Pancreas (tissue), 10 donors: Measurements from ENCODE around the gene LLGL2. TPM values are rescaled to one million over a fixed set of nuclear protein-coding genes. Genes with fewer than 3 reads are reported as not detected.
A peak's percentile ranks its signal among the peaks of the same experiment; 100 is the strongest.

Experiments used
- ATAC-seq, 4 donors: fragments of 200-7000 bp; cut with Tn5 transposase; one replicate each; pipeline versions ENCODE4 v1.8.0 to v1.9.1; 2020; ENCODE audit warnings: mild to moderate bottlenecking in 4 of 4, moderate library complexity in 4 of 4
- DNase-seq, 6 donors: peaks; one replicate each; pipeline ENCODE4 v3.0.0-alpha.2; 2020
- FAIRE-seq: peaks from 2 replicates; lab custom pipeline; 2012; peaks lifted over from hg19 to GRCh38; lab: Jason Lieb, UNC
- H3K27ac ChIP-seq, 4 donors: fragments of 200-600 bp; sonication (generic); 1 replicate in 3 of 4; 2 replicates in 1 of 4; pipeline versions ENCODE4 v1.5.0 to v1.8.0; 2020
- H3K27me3 ChIP-seq, 4 donors: fragments of 200-600 bp; one replicate each; pipeline ENCODE4 v1.8.0; 2021
- H3K36me3 ChIP-seq, 3 donors: fragments of 200-600 bp; sonication (generic) in 1 of 3; one replicate each; pipeline versions ENCODE4 v1.5.0 to v1.8.0; 2020 to 2021
- H3K4me1 ChIP-seq, 3 donors: fragments of 200-600 bp; one replicate each; pipeline ENCODE4 v1.8.0; 2021
- H3K4me3 ChIP-seq, 4 donors: fragments of 200-600 bp; sonication (generic) in 2 of 4; one replicate each; pipeline versions ENCODE4 v1.5.0 to v1.8.0; 2020 to 2021
- H3K9me3 ChIP-seq, 4 donors: fragments of 200-600 bp; one replicate each; pipeline ENCODE4 v1.8.0; 2021
- WGBS, 2 donors: extraction: QIAGEN DNeasy Blood & Tissue Kit; methylation state at CpG; one replicate each; pipeline ENCODE4 v1.1.7; 2013; 5-methylcytosine and 5-hydroxymethylcytosine counted together
- intact Hi-C, 3 donors: fragments of 100-400 bp; cut with DNase I; formaldehyde crosslinking; loops; one replicate each; pipeline versions ENCODE4 v1.11.1 to v1.14.2; 2022
- polyA plus RNA-seq, 2 donors: library from polyadenylated mRNA; stranded (reverse); fragments of 200-250 nt; gene quantifications; one replicate each; pipeline ENCODE4 v1.2.3, GENCODE V29; 2013
- total RNA-seq, 6 donors: library from RNA; stranded (reverse); fragmentation: NEBNext Ultra II Directional in 4 of 6; extraction: Animal tissue kit (Norgen Biotek cat#: 25700) in 4 of 6; gene quantifications; one replicate each; pipeline versions ENCODE4 v1.2.1 to v1.2.4, GENCODE V29; 2021 to 2023
- TF ChIP-seq, protein P1 (sequence below), 4 donors: fragments of 200-600 bp; sonication (generic) in 3 of 4; IDR thresholded peaks; one replicate each; pipeline versions ENCODE4 v1.5.0 to v1.8.0; 2021; ENCODE audit warnings: antibody characterized with exemption in 4 of 4
- donor health status: healthy with polysubstance abuse.
- donor health status: DM: no; HTN: no; CAD: no; lungs with moderate emphysema.
- donor health status: DM: no; HTN: no; CAD: no.
- donor health status: control.
- donor health status: control.
- donor health status: Bipolar disorder and iron deficiency.
- donor health status: DM: yes; HTN: yes; CAD: no.
- donor health status: DM: no; HTN: no; CAD: no.
- donor health status: DM: no; HTN: no; CAD: no.
- donor health status: DM: yes; HTN: yes; CAD: no.

Gene LLGL2
- total and polyA plus RNA-seq, 8 donors = 87.8 to 296 (median 112) TPM

- no peaks in the 10 kb centered on the region for H3K9me3 ChIP-seq
- no peaks in the 10 kb centered on the region for H3K27me3 ChIP-seq
- peaks cover 40 to 42% (median 41%) of the 10 kb centered on the region in 3 donors for H3K4me1 ChIP-seq
- ATAC-seq (no peak), FAIRE-seq (no peak), DNase-seq (peak in 2 of 6 donors; percentile 45 to 72)
- intact Hi-C loops = no loop called here
- WGBS, 2 donors = 39 to 43% methylated on average over 30 to 35 of the region's 38 CpGs
- TF ChIP-seq, protein P1, sequence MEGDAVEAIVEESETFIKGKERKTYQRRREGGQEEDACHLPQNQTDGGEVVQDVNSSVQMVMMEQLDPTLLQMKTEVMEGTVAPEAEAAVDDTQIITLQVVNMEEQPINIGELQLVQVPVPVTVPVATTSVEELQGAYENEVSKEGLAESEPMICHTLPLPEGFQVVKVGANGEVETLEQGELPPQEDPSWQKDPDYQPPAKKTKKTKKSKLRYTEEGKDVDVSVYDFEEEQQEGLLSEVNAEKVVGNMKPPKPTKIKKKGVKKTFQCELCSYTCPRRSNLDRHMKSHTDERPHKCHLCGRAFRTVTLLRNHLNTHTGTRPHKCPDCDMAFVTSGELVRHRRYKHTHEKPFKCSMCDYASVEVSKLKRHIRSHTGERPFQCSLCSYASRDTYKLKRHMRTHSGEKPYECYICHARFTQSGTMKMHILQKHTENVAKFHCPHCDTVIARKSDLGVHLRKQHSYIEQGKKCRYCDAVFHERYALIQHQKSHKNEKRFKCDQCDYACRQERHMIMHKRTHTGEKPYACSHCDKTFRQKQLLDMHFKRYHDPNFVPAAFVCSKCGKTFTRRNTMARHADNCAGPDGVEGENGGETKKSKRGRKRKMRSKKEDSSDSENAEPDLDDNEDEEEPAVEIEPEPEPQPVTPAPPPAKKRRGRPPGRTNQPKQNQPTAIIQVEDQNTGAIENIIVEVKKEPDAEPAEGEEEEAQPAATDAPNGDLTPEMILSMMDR (IDR thresholded peaks at IDR 0.05) = no peak
- peak overlapping the region in 1 of 4 donors; percentile 25 for H3K4me3 ChIP-seq
- peaks cover 0 to 17% (median 12%) of the 10 kb centered on the region in 3 donors for H3K36me3 ChIP-seq
- H3K27ac ChIP-seq = peak overlapping the region; percentile 89 to 93 (median 92)
These were observed 33.4 kb downstream of the LLGL2 start for GRCh38 chr17:75558666-75559530.

- peaks cover 40 to 42% (median 41%) of the 10 kb centered on the region in 3 donors for H3K4me1 ChIP-seq
- H3K4me3 ChIP-seq = no peak overlapping the region
- peaks cover 0 to 28% (median 22%) of the 10 kb centered on the region in 3 donors for H3K36me3 ChIP-seq
- H3K27ac ChIP-seq = no peak overlapping the region
- DNase-seq = peak in 1 of 6 donors; percentile 64
- no peaks in the 10 kb centered on the region for H3K9me3 ChIP-seq
- H3K27me3 ChIP-seq = no peaks in the 10 kb centered on the region
- ATAC-seq = no peak
- TF ChIP-seq, protein P1 (IDR thresholded peaks at IDR 0.05) = no peak
- FAIRE-seq = no peak
- 73 to 75% methylated on average over 9 of the region's 9 CpGs for WGBS, 2 donors
- intact Hi-C loops = no loop called here
These were observed 34.5 kb downstream of the LLGL2 start for GRCh38 chr17:75559958-75560533.

DNA sequence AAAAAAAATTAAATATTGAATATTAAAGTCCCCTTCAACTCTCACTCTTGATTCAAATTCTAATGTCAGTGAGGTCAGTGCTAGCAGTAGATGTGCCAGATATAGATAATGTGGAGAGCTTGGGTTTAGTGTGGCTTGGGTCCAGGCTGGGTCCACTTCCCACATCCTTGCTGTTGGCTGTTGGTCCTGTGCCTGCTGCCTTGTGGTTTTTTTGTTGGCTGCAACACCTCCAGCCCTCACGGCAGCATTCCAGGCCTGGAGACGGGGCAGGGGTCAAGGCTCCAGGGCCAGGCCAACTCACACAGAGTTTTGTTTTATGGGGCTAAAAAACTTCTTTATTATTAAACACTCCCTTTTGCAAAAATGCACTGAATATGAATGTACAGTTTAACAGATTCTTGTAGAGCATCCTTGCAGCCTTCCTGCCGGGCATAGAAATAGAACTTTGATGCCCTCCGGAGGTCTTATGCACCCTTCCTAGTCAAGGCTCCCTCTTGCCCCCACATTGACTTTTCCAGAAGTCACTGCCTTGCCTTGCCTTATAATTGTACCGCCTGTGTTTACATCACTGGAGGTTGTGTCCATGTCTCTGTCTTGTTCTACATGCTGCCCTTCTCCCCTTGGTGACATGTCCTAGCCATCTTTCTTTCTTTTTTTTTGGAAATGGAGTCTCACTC, 36.6 kb downstream of the LLGL2 start:
- intact Hi-C loops = no loop called here
- TF ChIP-seq, protein P1 (IDR thresholded peaks at IDR 0.05) = no peak
- Histone ChIP-seq H3K9me3 (no peaks in the 10 kb centered on the region), H3K4me1 (peaks cover 23 to 25% (median 24%) of the 10 kb centered on the region in 3 donors), H3K27me3 (no peaks in the 10 kb centered on the region), H3K36me3 (peaks cover 0 to 44% (median 26%) of the 10 kb centered on the region in 3 donors), H3K27ac (no peak overlapping the region), H3K4me3 (no peak overlapping the region)
- no peak for DNase-seq
- WGBS, 2 donors = 70 to 73% methylated on average over 5 of the region's 5 CpGs
- FAIRE-seq = no peak
- ATAC-seq = no peak

DNA sequence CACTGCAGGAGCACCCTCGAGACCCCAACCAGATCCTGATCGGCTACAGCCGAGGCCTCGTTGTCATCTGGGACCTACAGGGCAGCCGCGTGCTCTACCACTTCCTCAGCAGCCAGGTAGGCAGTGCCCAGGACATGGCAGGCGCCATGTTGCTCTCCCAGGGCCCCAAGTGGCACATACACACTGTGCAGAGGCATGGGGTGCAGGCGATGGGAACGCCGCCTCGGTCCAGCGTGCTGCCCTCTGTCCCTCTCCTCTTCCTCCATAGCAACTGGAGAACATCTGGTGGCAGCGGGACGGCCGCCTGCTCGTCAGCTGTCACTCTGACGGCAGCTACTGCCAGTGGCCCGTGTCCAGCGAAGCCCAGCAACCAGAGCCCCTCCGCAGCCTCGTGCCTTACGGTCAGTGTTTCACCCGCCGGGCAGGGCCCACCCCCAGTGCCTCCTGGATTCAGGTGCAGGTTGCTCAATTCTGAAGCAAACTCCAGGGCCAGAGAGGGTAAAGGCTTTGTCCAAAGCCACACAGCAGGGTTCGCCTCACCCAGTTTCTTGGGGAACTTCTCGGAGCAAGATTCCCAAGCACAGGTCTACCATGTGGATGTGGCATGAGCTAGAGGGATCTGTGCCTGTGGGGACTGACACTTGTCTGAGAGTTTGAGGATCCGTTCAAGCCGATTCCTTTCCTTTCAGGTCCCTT, 37.7 kb downstream of the LLGL2 start:
- peaks cover 16 to 20% (median 18%) of the 10 kb centered on the region in 3 donors for H3K4me1 ChIP-seq
- WGBS, 2 donors = 89 to 92% methylated on average over 27 to 28 of the region's 28 CpGs
- DNase-seq (peak in 1 of 6 donors; percentile 66), ATAC-seq (no peak), FAIRE-seq (no peak)
- H3K36me3 ChIP-seq = peaks cover 0 to 52% (median 26%) of the 10 kb centered on the region in 3 donors
- TF ChIP-seq, protein P1 (IDR thresholded peaks at IDR 0.05) = no peak
- intact Hi-C loops = no loop called here
- H3K27ac ChIP-seq = no peak overlapping the region
- H3K9me3 ChIP-seq = no peaks in the 10 kb centered on the region
- no peak overlapping the region for H3K4me3 ChIP-seq
- no peaks in the 10 kb centered on the region for H3K27me3 ChIP-seq
